NT2/D1 (cell line): Measurements from ENCODE around the gene USP3.

ENCODE experiments used
- YY1 ChIP-seq: IDR thresholded peaks from 2 replicates; pipeline ENCODE4 v1.6.1; 2011; ENCODE audit not compliant: insufficient read length, insufficient read depth
- ZNF274 ChIP-seq: IDR thresholded peaks from 2 replicates; pipeline ENCODE4 v1.6.1; 2011; ENCODE audit warnings: mild to moderate bottlenecking, low read depth, low read length

- no peak for TF ChIP-seq ZNF274
- no peak for TF ChIP-seq YY1
Observed at GRCh38 chr15:63593705-63594671, 89.6 kb downstream of the USP3 start.
